Spinal cord (tissue), 10 donors: Measurements from ENCODE around the gene HHAT. TPM values are rescaled to one million over a fixed set of nuclear protein-coding genes. Genes with fewer than 3 reads are reported as not detected.
A peak's percentile ranks its signal among the peaks of the same experiment; 100 is the strongest.
"Not testable (repeated sequence)": the region's sequence is repeated elsewhere in the genome, so short reads cannot be mapped to it uniquely, and the experiment has no call there.

Experiments
- DNase-seq, 6 donors: peaks; one replicate each; pipeline versions ENCODE4 v3.0.0 to v3.0.0-alpha.2; 2013 to 2015; ENCODE audit warnings: low spot score in 6 of 6, low read depth in 4 of 6
- H3K27ac ChIP-seq: one replicate; pipeline ENCODE4 v1.5.1; 2013; ENCODE audit warnings: low read depth, low read length, control low read depth
- H3K27me3 ChIP-seq: one replicate; pipeline ENCODE4 v1.6.1; 2013; ENCODE audit warnings: low read length; ENCODE audit not compliant: control insufficient read depth, insufficient read depth
- H3K36me3 ChIP-seq: one replicate; pipeline ENCODE4 v1.6.1; 2013; ENCODE audit warnings: low read length; ENCODE audit not compliant: control insufficient read depth, insufficient read depth
- H3K4me1 ChIP-seq: one replicate; pipeline ENCODE4 v1.6.1; 2013; ENCODE audit warnings: low read length; ENCODE audit not compliant: control insufficient read depth, insufficient read depth
- H3K4me3 ChIP-seq: one replicate; pipeline ENCODE4 v1.5.1; 2013; ENCODE audit warnings: low read depth, low read length, control low read depth
- H3K9me3 ChIP-seq: one replicate; pipeline ENCODE4 v1.6.1; 2013; ENCODE audit warnings: low read length; ENCODE audit not compliant: control insufficient read depth, insufficient read depth
- WGBS: methylation state at CpG from one replicate; pipeline ENCODE4 v1.1.5; 2013; ENCODE audit warnings: missing lambda C conversion rate; ENCODE audit not compliant: insufficient coverage; 5-methylcytosine and 5-hydroxymethylcytosine counted together
- polyA plus RNA-seq, 2 donors: library from polyadenylated mRNA; unstranded; fragments of 120-200 nt; gene quantifications; one replicate each; pipeline ENCODE4 v1.2.1, GENCODE V29; 2013; ENCODE audit not compliant: insufficient read length in 2 of 2
- total RNA-seq, 2 donors: library from RNA; depleted of rRNA in 1 of 2; stranded (reverse); fragments of 120-200 nt in 1 of 2; fragments of >200 nt in 1 of 2; gene quantifications; one replicate each; pipeline versions ENCODE4 v1.2.3 to v1.2.4, GENCODE V29; 2013 to 2014
- donor health status: healthy.

Gene HHAT
- total and polyA plus RNA-seq, 4 donors = 4.8 to 8.0 (median 6.1) TPM

DNA sequence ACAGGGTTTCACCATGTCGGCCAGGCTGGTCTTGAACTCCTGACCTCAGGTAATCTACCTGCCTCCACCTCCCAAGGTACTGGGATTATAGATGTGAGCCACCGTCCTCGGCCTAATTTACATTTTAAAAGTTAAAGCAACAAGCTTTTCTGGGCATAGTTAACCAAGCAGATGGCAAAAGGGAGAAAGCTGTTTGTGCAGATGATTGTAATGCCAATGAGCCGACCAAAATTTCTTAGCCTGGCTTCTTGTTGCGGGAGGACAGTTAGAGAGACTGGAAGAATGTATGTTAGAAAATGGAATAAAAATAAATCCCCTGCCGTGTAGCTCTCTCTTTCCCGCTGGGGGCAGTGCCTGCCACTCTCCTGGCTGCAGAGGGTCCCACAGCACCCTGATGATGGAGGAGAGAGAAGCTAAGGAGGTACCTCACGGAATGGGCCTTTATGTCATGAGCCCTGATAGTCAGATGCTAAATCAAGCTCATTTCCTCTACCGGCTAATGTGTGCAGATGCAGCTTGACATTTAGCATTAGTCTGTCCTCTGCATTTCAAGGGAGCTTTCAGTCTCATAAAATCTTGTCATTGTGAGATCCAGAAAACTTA is 87.2 kb downstream of the HHAT start:
- WGBS = 41% methylated on average over 3 of the region's 9 CpGs
- Histone ChIP-seq H3K27me3 (no peaks in the 10 kb centered on the region), H3K4me3 (no peak overlapping the region), H3K36me3 (no peaks in the 10 kb centered on the region), H3K9me3 (no peaks in the 10 kb centered on the region), H3K27ac (no peak overlapping the region), H3K4me1 (peaks cover 3% of the 10 kb centered on the region)
- peak in 2 of 6 donors; percentile 62 to 87 for DNase-seq

- H3K9me3 ChIP-seq = no peaks in the 10 kb centered on the region
- no peak overlapping the region for H3K27ac ChIP-seq
- H3K4me1 ChIP-seq = peaks cover 3% of the 10 kb centered on the region
- WGBS = no CpG with 5 or more reads among the region's 2 CpGs
- DNase-seq = no peak
- H3K36me3 ChIP-seq = no peaks in the 10 kb centered on the region
- H3K27me3 ChIP-seq = no peaks in the 10 kb centered on the region
- H3K4me3 ChIP-seq = no peak overlapping the region
Measured at GRCh38 chr1:210416681-210417080, 88.0 kb downstream of the HHAT start.

- Histone ChIP-seq H3K27me3 (no peaks in the 10 kb centered on the region), H3K4me3 (no peak overlapping the region), H3K9me3 (no peaks in the 10 kb centered on the region), H3K4me1 (peaks cover 3% of the 10 kb centered on the region), H3K27ac (no peak overlapping the region), H3K36me3 (no peaks in the 10 kb centered on the region)
- DNase-seq = no peak
- WGBS = 100% methylated on average over 3 of the region's 5 CpGs
Measured at GRCh38 chr1:210417881-210418280, 89.2 kb downstream of the HHAT start.

GRCh38 chr1:210418863-210419650 is 90.4 kb downstream of the HHAT start:
- peaks cover 3% of the 10 kb centered on the region for H3K4me1 ChIP-seq
- H3K4me3 ChIP-seq = no peak overlapping the region
- no peak overlapping the region for H3K27ac ChIP-seq
- 56% methylated on average over 3 of the region's 7 CpGs for whole genome bisulfite sequencing
- DNase-seq = peak in 1 of 6 donors; percentile 21
- H3K9me3 ChIP-seq = no peaks in the 10 kb centered on the region
- H3K27me3 ChIP-seq = no peaks in the 10 kb centered on the region
- no peaks in the 10 kb centered on the region for H3K36me3 ChIP-seq

GRCh38 chr1:210426696-210427095 is 98.0 kb downstream of the HHAT start:
- H3K27me3 ChIP-seq, H3K4me3 ChIP-seq, H3K4me1 ChIP-seq, H3K27ac ChIP-seq, H3K9me3 ChIP-seq, H3K36me3 ChIP-seq: not testable (repeated sequence)
- DNase-seq = peak in 2 of 6 donors; percentile 15 to 54
- no CpG with 5 or more reads among the region's 1 CpG for WGBS

DNA sequence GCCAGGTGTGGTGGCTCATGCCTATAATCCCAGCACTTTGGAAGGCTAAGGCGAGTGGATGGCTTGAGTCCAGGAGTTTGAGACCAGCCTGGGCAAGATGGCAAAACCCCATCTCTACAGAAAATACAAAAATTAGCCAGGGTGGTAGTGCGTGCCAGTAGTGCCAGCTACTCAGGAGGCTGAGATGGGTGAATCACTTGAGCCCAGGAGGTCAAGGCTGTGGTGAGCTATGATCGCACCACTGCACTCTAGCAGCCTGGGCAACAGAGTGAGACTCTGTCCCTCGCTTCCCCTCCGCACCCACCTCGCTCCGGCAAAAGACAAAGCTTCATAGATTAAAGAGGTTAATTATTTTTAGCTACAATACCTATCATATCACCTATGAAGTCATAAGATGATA is 100.0 kb downstream of the HHAT start:
- Histone ChIP-seq H3K4me1 (no peaks in the 10 kb centered on the region), H3K9me3 (no peaks in the 10 kb centered on the region), H3K36me3 (no peaks in the 10 kb centered on the region), H3K27ac (no peak overlapping the region), H3K4me3 (no peak overlapping the region), H3K27me3 (no peaks in the 10 kb centered on the region)
- 100% methylated on average over 1 of the region's 7 CpGs for WGBS
- DNase-seq = no peak

- H3K36me3 ChIP-seq = no peaks in the 10 kb centered on the region
- no peak overlapping the region for H3K27ac ChIP-seq
- no peaks in the 10 kb centered on the region for H3K27me3 ChIP-seq
- no peaks in the 10 kb centered on the region for H3K9me3 ChIP-seq
- no peaks in the 10 kb centered on the region for H3K4me1 ChIP-seq
- H3K4me3 ChIP-seq = no peak overlapping the region
- 100% methylated on average over 1 of the region's 4 CpGs for WGBS
- DNase-seq = no peak
Measured at GRCh38 chr1:210434223-210434622, 105.5 kb downstream of the HHAT start.

GRCh38 chr1:210437111-210437510 is 108.4 kb downstream of the HHAT start:
- no peak for DNase-seq
- Histone ChIP-seq H3K4me3 (no peak overlapping the region), H3K27me3 (no peaks in the 10 kb centered on the region), H3K36me3 (no peaks in the 10 kb centered on the region), H3K9me3 (no peaks in the 10 kb centered on the region), H3K27ac (no peak overlapping the region), H3K4me1 (no peaks in the 10 kb centered on the region)
- WGBS = 94% methylated on average over 6 of the region's 6 CpGs

DNA sequence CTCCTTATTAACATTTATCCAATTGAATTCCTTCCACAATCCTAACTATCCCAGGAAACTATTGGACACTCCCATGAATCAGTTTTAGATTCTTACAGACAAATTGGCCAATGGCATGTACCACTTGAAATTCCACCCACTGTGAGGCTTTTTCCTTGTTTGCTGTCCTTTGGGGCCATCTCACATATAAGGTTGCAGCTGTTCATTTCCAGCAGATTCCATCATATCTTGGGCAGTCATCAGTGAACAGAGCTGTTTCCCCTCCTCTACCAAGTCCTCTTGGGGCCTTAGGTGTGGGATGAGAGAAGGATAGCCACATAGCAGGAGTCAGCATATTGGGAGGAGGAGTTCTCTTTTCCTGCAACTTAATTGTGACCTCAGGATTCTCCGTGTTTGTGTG is 109.1 kb downstream of the HHAT start:
- H3K4me1 ChIP-seq = no peaks in the 10 kb centered on the region
- no peak for DNase-seq
- 100% methylated on average over 1 of the region's 1 CpG for WGBS
- no peak overlapping the region for H3K27ac ChIP-seq
- H3K4me3 ChIP-seq = no peak overlapping the region
- no peaks in the 10 kb centered on the region for H3K9me3 ChIP-seq
- no peaks in the 10 kb centered on the region for H3K36me3 ChIP-seq
- no peaks in the 10 kb centered on the region for H3K27me3 ChIP-seq
